GM19468 (cell line): Measurements from ENCODE around the gene TMEM127.

ENCODE experiments used
- ATAC-seq: cut with Tn5 transposase; IDR thresholded peaks from one replicate; pipeline ENCODE4 v1.9.1; 2021; ENCODE audit warnings: mild to moderate bottlenecking, moderate library complexity, moderate number of reproducible peaks; ENCODE audit not compliant: unreplicated experiment; ENCODE audit errors: extremely low read depth

TMEM127 gene

GRCh38 chr2:96208143-96209010, 57.4 kb downstream of the TMEM127 start, which contains the start of gene STARD7:
Gene STARD7 (minus strand): TSS chr2:96208827. CDS start chr2:96208434, 393 bp downstream.
- peak; percentile 75 for ATAC-seq

DNA sequence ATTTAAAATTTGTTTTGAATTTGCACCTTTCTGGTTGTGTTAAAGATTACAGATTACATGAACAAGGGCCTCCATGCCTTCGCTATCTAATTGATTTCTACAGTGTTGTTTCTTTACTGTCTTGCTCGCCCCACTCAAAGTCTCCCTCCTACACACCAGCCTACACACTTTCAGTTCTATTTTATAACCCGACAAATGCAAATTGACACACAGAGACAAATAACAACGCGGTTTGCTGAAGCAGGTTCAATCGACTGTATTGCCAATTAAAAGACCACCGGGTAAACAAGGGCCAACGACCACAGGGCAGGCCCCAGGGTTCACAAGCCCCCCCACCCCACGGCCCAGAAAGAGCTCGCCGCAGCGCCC, 58.0 kb downstream of the TMEM127 start:
- ATAC-seq = no peak

GRCh38 chr2:96207073-96207773, 58.6 kb downstream of the TMEM127 start:
- ATAC-seq = no peak

- ATAC-seq = no peak
These were observed 59.9 kb downstream of the TMEM127 start for GRCh38 chr2:96205888-96206287.

- ATAC-seq = no peak
These were observed 60.8 kb downstream of the TMEM127 start for GRCh38 chr2:96204836-96205624.

DNA sequence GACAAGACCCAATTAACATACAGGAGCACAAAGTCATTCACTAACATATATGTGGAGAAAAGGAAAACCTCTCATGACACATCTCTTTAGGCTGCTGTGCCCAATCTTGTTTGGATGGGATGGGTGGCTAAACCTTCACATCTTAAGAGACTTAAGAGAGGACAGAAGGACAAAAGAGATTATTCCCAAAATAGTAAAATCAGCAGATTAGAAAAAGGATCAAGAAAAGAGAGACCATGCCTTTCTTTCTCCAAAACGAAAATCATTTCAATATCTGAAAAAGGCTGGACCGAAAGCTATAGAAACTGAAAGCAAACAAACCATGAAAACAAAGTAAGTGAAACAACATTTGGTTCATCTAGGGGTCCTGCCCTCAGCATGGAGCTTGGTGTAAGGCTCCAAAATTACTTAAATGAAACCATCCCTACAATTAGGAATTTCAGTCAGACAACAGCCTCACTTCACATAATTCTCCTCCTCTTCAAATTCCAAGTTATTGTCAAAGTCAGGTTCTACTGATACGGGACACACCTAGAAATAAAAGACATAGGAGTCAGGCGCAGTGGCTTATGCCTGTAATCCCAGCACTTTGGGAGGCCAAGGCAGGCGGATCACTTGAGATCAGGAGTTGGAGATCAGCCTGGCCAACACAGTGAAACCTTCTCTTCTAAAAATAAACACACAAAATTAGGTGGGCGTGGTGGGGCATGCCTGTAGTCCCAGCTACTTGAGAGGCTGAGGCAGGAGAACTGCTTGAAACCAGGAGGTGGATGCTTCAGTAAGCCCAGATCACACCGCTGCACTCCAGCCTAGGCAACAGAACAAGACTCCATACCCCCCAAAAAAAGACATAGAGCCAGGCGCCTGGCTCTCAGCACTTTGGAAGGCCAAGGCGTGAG, 62.4 kb downstream of the TMEM127 start:
- ATAC-seq = no peak

DNA sequence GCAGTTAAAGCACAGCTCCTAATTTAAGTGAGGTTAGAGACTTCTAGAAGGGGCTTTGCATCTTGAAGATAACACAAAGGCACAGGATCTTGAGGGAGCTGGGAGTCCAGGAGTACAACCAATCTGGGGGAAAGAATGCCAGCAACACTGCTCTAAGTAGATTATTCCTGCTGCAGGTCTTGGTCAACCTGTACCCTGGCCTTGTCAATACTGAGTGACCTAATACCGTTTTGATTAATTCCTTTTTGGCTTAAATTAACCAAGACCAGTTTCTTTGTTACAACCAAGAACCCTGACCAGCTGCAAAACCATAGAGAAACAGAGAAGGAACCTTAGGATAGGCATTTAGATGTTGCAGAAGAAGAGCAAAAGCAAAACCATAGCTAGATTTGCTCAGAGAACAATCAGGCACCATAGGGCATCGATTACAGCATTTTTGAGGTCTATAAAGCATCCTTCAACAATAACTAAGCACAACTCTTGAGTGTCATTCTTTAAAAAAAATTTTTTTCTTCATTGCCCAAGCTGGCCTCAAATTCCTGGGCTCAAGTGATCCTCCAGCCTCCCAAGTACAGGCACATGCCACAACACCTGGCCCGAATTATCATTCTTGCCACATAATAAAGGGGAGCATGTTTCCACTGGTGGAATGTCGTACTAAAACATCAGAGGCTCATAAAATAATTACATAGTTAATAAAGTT, 63.5 kb downstream of the TMEM127 start:
- ATAC-seq = no peak

DNA sequence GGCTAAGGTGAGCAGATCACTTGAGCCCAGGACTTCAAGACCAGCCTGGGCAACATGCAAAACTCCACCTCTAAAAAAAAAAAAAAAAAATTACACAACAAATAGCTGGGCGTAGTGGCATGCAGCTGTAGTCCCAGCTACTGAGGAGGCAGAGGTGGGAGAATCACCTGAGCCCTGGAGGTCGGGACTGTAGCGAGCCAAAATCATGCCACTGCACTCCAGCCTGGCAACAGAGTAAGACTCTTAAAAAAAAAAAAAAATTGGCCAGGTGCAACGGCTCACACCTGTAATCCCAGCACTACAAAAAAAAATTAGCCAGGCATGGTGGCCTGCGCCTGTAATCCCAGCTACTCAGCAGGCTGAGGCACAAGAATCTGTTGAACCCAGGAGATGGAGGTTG, 64.5 kb downstream of the TMEM127 start:
- ATAC-seq = no peak

- ATAC-seq = no peak
These were observed 66.9 kb downstream of the TMEM127 start for GRCh38 chr2:96198921-96199320.
